Breast epithelium (tissue), 3 donors: ENCODE measurements around the gene NEGR1.

Experiments used
- CTCF ChIP-seq, 3 donors: fragments of 450-650 bp; IDR thresholded peaks; one replicate each; pipeline ENCODE4 v1.5.1; 2016 to 2017; ENCODE audit warnings: antibody characterized with exemption in 3 of 3, mild to moderate bottlenecking in 3 of 3, moderate library complexity in 3 of 3
- POLR2A ChIP-seq: fragments of 450-650 bp; IDR thresholded peaks from one replicate; pipeline ENCODE4 v1.6.1; 2016; ENCODE audit warnings: antibody characterized with exemption, mild to moderate bottlenecking, moderate library complexity

GRCh38 chr1:72051538-72051937 is 230.8 kb downstream of the NEGR1 start:
- TF ChIP-seq POLR2A (no peak), CTCF (IDR thresholded peaks at IDR 0.05) (no peak)
